MG63 (cell line): Measurements from ENCODE around the gene DMD. TPM values are rescaled to one million over a fixed set of nuclear protein-coding genes. Genes with fewer than 3 reads are reported as not detected.

ENCODE experiments used
- DNase-seq: peaks from one replicate; pipeline ENCODE4 v3.0.0-alpha.2; 2020
- H3K27me3 ChIP-seq: fragments of 250-450 bp; sonication (Bioruptor Pico); 2 replicates; pipeline ENCODE4 v1.5.1; 2020; ENCODE audit warnings: mild to moderate bottlenecking, moderate library complexity
- H3K36me3 ChIP-seq: fragments of 250-450 bp; sonication (Bioruptor Pico); 2 replicates; pipeline ENCODE4 v1.5.1; 2020; ENCODE audit warnings: mild to moderate bottlenecking, moderate library complexity
- H3K4me3 ChIP-seq: fragments of 250-450 bp; sonication (Bioruptor Pico); 2 replicates; pipeline ENCODE4 v1.5.1; 2020; ENCODE audit warnings: mild to moderate bottlenecking, moderate library complexity
- H3K9me3 ChIP-seq: fragments of 250-450 bp; sonication (Bioruptor Pico); 2 replicates; pipeline ENCODE4 v1.5.1; 2020; ENCODE audit warnings: mild to moderate bottlenecking, moderate library complexity
- total RNA-seq: library from RNA; depleted of rRNA; stranded (reverse); fragments of >200 nt; shearing (Covaris generic); gene quantifications from 2 replicates; pipeline ENCODE4 v1.2.3, GENCODE V29; 2014; ENCODE audit warnings: low replicate concordance

Gene DMD
- total RNA-seq, 1 experiment from 2014 or later, result 11.5 TPM

DNA sequence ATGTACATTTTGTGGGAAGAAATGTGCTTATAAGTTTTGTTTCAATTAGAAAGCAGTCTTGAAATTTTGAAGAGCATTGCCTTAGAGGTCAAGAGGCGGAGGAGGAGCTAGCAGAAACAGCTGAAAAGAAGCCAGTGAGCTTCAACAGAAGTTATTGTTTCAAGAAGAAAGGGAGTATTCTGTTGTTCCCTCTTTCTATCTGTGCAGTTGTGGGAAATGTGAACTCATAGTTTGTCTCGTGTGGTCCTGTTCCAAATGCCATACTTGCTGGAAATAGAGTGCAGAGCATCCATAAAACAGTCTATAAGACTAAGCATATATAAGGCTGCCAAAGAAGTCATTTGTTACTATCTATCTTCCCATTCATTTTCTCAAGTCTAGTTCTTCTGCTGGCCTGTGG, 1015.7 kb downstream of the DMD start:
- Histone ChIP-seq H3K27me3 (no peaks in the 10 kb centered on the region), H3K36me3 (no peaks in the 10 kb centered on the region), H3K9me3 (no peaks in the 10 kb centered on the region), H3K4me3 (no peak overlapping the region)
- DNase-seq, result no peak

DNA sequence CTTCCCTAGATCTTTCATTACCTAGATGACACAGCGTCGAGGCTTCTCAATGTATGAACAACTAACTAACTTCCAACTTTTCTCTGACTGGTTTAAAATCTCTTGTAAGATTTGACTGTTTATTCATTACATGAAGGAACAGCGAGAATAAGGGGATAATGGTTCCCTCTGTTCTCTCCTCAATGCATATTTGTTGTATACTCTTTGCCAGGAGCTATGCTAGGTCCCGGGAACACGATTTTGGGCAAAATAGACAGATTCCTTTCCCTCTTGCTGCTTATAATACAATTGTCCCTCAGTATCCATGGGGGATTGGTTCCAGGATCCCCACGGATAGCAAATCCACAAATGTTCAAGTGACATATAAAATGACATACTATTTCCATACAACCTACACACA, 1020.0 kb downstream of the DMD start:
- Histone ChIP-seq H3K9me3 (no peaks in the 10 kb centered on the region), H3K27me3 (no peaks in the 10 kb centered on the region), H3K4me3 (no peak overlapping the region), H3K36me3 (no peaks in the 10 kb centered on the region)
- DNase-seq, result no peak

DNA sequence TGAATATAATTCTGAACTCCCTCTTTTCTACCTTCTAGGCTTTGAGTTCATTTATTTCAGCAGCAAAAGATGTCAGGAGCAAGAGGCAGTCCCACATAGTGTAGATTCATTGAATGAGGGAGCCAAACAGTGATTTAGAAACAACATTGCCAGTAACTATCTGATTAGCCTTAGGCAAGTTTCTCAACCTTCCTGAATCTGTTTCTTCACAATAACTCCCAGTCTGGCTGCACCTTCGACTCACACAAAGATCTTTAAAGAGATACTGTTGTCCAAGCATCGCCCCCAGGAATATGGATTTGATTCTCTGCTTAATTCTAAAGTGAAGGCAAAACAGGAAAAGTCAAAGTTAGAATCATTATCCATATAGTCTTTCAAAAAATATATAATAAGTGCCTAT, 1026.2 kb downstream of the DMD start:
- Histone ChIP-seq H3K27me3 (no peaks in the 10 kb centered on the region), H3K36me3 (no peaks in the 10 kb centered on the region), H3K9me3 (no peaks in the 10 kb centered on the region), H3K4me3 (no peak overlapping the region)
- no peak for DNase-seq

DNA sequence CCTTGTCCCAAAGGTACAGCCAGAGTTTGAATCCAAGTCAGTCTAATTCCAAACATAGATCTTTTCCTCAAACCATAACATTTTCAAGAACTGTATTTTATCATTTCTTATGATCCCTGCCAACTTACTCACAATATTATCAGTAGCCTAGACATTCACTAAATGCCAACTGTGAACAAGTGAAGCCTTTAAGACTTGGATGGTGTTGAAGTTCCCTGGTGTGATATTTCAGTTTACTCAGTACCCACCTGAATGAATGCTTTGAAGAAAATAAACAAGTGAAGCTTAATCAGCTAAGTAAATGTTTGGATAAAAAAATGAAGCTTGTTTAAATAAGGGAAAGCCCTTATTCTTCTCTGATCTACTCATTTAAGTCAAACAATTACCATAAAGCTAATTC, 1028.3 kb downstream of the DMD start:
- H3K4me3 ChIP-seq, result no peak overlapping the region
- H3K9me3 ChIP-seq, result no peaks in the 10 kb centered on the region
- H3K36me3 ChIP-seq, result no peaks in the 10 kb centered on the region
- no peak for DNase-seq
- no peaks in the 10 kb centered on the region for H3K27me3 ChIP-seq

DNA sequence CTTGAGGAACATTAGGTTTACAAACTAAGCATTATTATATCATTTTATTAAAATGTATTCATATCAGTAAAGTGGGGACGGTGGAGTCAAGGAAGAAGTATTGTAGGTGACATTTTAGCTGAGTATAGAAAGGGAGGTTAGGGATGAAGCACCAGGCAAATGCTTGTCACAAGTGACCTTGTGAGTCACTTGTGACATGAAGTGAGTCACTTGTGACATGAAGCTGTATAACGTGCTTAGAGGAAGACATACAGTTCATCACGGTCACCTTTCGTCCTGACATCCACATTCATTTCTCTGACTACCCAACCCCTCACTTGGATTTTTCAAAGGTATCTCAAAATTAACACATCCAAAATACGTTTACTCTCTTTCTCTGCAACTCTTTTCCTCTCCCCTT, 1034.8 kb downstream of the DMD start:
- DNase-seq, result no peak
- H3K4me3 ChIP-seq, result no peak overlapping the region
- no peaks in the 10 kb centered on the region for H3K27me3 ChIP-seq
- H3K9me3 ChIP-seq, result no peaks in the 10 kb centered on the region
- H3K36me3 ChIP-seq, result no peaks in the 10 kb centered on the region

DNA sequence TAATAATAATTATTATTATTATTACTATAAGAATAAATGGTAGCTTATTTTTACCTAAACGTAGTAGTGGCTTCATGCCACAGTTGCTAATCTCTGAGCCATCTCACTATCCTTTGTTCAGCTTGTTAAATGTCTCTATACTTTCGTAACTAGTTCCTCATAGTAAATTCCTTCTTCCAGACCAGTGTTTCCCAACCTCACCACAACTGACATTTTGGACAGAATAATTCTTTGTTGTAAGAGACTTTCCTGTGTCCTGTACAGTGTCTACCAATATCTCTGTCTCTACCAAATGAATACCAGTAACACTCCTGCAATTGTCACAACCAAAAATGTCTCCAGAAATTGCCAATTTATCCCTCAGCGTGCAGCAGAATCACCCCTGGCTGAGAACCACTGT, 1040.9 kb downstream of the DMD start:
- H3K4me3 ChIP-seq, result no peak overlapping the region
- H3K9me3 ChIP-seq, result no peaks in the 10 kb centered on the region
- no peaks in the 10 kb centered on the region for H3K27me3 ChIP-seq
- no peaks in the 10 kb centered on the region for H3K36me3 ChIP-seq
- DNase-seq, result no peak

DNA sequence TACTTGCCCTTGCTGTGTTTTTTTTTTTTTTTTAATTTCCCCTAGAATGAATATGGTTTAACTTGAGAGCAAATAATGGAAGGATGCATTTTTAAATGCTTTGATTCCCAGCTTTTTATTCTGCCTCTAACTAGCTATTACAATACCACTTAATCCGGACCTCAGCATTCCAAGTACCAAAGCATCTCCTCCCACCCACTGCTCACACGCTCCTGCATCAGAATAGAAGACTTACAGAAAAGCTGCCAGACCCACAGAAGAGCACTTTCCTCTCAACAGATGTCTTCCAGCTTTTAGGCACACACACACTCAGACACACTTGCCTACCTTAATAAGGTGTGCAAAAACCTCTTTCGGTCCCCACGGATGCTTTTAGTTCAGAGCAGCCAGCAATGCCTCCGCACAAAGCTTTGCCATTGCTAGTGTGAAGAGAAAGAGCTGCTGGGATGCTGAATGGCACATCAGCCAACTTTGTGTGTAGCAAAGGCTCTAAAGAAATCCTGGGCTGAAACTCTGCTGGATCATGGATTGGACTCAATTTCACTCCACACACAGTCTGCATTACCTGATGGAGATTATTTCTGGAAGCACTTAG, 1056.2 kb downstream of the DMD start:
- no peak overlapping the region for H3K4me3 ChIP-seq
- H3K9me3 ChIP-seq, result no peaks in the 10 kb centered on the region
- no peak for DNase-seq
- H3K36me3 ChIP-seq, result no peaks in the 10 kb centered on the region
- H3K27me3 ChIP-seq, result no peaks in the 10 kb centered on the region

DNA sequence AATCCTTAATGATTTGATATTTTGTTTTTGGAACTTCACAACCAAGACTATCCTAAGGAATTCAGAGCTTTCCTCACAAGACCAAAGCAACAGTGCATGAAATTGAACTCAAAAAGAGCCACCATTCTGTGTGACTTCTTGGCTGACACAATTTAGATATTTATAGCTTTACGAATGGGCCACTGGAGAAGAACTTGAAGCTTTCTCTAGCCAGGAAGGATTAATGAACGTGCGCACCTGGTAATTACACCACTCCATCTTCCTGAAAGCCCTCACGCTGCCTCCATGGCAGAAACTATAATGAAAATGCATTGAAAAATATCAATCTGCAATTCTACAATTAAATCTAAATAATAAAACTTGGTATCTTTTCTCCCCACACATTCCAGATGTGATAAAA, 1057.8 kb downstream of the DMD start:
- DNase-seq, result no peak
- Histone ChIP-seq H3K36me3 (no peaks in the 10 kb centered on the region), H3K9me3 (no peaks in the 10 kb centered on the region), H3K27me3 (no peaks in the 10 kb centered on the region), H3K4me3 (no peak overlapping the region)

DNA sequence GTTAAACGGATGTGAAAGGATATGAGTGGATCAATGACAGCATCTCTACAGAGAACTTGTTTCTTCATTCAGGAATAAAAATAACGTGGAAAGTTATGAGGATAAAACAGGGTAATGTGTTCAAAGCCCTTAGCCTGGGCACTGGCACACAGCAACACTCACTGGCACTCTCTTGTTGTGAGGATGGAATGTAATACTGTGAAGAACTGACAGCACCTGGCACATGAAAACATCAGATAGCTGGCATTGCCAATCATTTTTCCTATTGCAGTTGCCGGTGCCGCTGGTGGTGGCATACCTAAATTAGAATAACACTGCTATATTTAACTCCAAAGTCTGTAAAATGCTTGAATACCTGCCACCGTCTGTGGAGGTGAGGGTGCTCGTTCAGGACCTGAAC, 1061.2 kb downstream of the DMD start:
- no peak for DNase-seq
- Histone ChIP-seq H3K27me3 (no peaks in the 10 kb centered on the region), H3K9me3 (no peaks in the 10 kb centered on the region), H3K4me3 (no peak overlapping the region), H3K36me3 (no peaks in the 10 kb centered on the region)

DNA sequence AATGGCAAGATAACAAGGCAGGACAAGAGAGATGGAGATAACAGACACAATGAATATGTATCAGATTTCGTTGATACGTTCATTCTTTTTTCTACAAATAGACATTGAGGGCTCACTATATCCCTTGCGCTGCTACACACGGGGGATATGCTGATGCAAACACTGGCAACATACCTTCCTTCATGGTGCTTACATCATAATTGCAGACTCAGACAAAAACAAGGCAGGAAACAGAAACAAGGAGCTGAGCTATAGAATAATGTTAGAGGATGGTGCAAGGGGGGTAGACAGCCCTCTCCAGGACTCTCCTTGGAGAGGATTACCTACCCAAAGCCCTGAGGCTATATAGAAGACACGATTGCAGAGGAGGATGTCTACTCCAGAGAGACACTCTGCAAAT, 1069.5 kb downstream of the DMD start:
- no peaks in the 10 kb centered on the region for H3K27me3 ChIP-seq
- H3K9me3 ChIP-seq, result no peaks in the 10 kb centered on the region
- H3K36me3 ChIP-seq, result no peaks in the 10 kb centered on the region
- DNase-seq, result no peak
- H3K4me3 ChIP-seq, result no peak overlapping the region

DNA sequence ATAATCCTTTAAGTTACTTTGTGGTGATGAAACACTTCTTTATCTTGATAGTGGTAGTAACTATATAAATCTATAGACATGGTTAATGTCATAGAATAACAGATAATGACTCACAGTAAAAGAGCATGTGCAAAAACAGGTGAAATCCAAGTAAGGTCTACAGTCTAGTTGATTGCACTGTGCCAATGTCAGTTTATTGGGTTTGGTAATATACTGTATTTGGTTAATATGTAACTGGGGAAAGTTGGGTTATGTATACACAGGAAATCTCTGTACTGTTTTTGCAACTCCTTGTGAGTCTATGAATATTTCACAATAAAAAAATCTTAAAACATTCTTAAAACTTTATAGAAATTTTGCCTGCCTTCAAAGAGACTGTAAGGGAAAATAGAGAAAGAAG, 1071.9 kb downstream of the DMD start:
- DNase-seq, result no peak
- H3K4me3 ChIP-seq, result no peak overlapping the region
- H3K27me3 ChIP-seq, result no peaks in the 10 kb centered on the region
- no peaks in the 10 kb centered on the region for H3K9me3 ChIP-seq
- no peaks in the 10 kb centered on the region for H3K36me3 ChIP-seq

DNA sequence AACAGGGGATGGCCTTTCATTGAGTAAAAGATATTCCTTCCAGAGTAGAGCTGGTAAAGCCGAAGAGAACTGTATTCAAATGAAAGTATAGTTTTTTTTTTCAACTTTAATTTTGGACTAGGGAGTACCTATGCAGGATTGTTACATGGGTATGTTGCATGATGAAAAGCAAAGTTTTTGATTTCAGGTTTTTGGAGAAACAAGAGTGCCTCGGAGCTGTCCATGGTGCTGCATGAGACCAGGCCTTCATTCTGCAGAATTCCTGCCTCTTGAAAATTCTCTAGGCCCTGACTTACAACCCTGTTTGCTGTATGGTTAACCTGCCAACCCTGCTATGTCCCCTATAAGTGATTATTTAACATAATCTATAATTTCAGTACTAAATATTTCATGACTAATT, 1073.8 kb downstream of the DMD start:
- Histone ChIP-seq H3K27me3 (no peaks in the 10 kb centered on the region), H3K9me3 (no peaks in the 10 kb centered on the region), H3K4me3 (no peak overlapping the region), H3K36me3 (no peaks in the 10 kb centered on the region)
- peak; percentile 14 for DNase-seq

DNA sequence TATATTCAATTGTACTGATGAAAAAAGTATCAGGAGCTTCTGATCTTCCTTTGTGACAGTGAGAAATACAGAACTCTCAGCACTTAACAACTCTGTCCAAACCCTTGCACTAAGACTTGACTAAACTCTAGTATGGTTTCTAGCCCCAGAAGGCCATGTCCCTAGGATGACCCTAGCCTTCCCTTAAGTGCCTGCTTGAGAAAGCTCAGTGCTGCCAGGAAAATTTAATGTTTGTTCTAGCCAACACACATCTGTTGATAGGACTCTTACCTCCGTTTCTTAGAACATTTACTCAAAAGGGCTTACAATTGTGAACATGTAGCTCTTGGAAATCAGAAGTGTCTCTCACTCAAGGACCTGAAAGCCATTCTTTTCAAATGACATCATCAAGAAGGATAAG, 1084.4 kb downstream of the DMD start:
- Histone ChIP-seq H3K27me3 (no peaks in the 10 kb centered on the region), H3K36me3 (no peaks in the 10 kb centered on the region), H3K9me3 (no peaks in the 10 kb centered on the region), H3K4me3 (no peak overlapping the region)
- DNase-seq, result no peak

DNA sequence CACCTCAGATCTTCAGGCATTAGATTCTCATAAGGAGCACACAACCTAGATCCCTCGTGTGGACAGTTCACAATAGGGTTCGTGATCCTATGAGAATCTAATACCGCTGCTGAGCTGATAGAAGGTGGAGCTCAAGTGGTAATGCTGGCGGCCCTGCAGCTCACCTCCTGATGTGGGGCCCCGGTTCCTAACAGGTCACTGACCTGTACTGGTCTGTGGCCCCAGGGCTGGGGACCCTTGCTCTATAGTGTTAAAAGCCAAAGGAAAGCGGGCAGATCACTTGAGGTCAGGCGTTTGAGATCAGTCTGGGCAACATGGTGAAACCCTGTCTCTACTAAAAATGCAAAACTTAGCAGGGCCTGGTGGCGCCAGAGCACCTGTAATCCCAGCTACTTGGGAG, 1092.5 kb downstream of the DMD start:
- H3K27me3 ChIP-seq, result no peaks in the 10 kb centered on the region
- no peaks in the 10 kb centered on the region for H3K9me3 ChIP-seq
- H3K36me3 ChIP-seq, result no peaks in the 10 kb centered on the region
- no peak for DNase-seq
- H3K4me3 ChIP-seq, result no peak overlapping the region

DNA sequence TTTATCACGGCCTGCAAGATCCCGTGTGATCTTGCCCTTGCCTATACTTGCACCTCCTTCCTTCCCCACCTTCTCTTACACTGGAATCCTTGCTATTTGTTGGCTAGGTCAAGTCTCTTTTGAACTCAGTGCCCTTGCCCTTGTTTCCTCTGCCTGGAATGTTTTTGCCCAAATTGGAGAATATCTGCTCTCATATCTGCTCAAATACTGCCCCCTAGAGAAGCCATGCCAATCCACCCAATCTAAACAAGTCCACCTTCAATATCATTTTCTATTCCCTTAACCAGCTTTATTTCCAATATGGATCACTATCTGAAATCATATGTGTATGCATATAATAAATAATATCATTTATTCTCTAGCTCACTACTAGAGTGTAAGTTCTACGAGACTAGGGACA, 1095.3 kb downstream of the DMD start:
- H3K4me3 ChIP-seq, result no peak overlapping the region
- H3K9me3 ChIP-seq, result no peaks in the 10 kb centered on the region
- DNase-seq, result no peak
- no peaks in the 10 kb centered on the region for H3K27me3 ChIP-seq
- no peaks in the 10 kb centered on the region for H3K36me3 ChIP-seq

DNA sequence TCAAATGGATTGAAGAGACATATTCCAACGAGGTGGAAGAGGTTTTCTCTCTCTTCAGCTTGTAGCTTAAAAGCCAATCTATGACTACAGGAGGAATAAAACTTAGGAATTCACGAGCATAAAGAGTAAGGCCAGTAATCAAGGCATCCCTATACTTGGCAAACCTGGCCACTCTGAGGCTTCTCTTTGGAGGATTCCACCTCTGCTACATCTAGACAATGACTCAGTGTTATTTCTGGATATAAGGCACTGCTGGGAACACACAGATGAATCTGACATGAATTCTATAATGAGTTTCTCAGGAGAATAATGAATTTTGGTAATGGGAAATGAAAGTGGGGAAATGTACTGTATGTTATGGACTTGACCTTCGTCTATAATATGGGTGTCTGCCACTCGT, 1123.7 kb downstream of the DMD start:
- Histone ChIP-seq H3K4me3 (no peak overlapping the region), H3K9me3 (no peaks in the 10 kb centered on the region), H3K27me3 (no peaks in the 10 kb centered on the region), H3K36me3 (no peaks in the 10 kb centered on the region)
- DNase-seq, result no peak

DNA sequence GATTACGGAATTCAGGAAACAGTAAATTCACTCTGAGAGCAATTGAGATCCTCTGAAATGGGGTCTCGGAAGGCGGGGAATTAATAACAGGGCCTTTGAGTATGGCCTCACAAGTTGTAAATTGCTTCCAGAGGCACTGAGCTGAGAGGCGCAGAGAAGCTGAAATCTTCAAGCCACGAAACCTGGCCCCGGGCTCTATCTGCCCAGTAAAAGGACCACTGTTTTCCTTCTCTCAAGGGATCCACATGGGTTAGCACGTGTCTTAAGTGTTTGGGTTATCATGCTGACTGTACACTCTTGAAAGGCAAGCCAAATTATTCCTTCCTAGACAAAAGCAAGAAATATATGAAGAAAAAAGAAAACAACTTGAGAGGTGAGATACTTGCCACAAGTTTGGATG, 1126.6 kb downstream of the DMD start:
- H3K9me3 ChIP-seq, result no peaks in the 10 kb centered on the region
- no peaks in the 10 kb centered on the region for H3K36me3 ChIP-seq
- no peak overlapping the region for H3K4me3 ChIP-seq
- DNase-seq, result no peak
- H3K27me3 ChIP-seq, result no peaks in the 10 kb centered on the region

DNA sequence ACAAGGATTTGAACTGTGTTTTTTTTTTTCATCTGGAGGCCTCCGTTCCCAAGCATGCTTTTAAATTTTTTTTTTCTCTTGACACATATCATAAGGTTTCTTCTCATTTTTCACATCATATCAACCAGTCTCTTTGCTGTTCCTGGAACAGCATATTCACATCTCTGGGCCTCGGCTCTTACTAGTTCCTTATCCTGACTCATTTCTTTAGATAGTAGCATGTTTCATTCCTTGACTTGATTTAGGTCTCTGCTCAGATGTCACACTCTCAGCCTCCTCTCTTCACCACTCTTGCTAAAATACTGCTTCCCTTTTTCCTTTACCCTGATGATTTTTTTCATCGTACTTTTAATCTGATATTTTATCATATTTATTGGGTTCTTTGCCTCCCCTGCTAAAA, 1163.1 kb downstream of the DMD start:
- Histone ChIP-seq H3K27me3 (no peaks in the 10 kb centered on the region), H3K9me3 (no peaks in the 10 kb centered on the region), H3K36me3 (no peaks in the 10 kb centered on the region), H3K4me3 (no peak overlapping the region)
- DNase-seq, result no peak

DNA sequence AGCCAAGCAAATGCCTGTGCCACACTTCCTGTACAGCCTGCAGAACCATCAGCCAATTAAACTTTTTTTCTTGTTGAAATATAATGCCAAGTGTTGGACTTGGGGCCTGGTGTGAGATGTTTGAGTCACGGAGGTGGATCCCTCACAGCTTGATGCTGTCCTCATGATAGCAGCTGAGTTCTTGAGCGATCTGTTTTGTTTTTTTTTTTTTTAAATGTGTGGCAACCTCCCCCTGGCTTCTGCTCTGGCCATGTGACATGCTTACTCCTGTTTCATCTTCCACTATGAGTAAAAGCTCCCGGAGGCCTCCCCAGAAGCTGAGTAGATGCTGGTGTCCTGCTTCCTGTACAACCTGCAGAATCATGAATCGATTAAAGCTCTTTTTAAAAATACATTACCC, 1166.2 kb downstream of the DMD start:
- no peaks in the 10 kb centered on the region for H3K9me3 ChIP-seq
- no peaks in the 10 kb centered on the region for H3K36me3 ChIP-seq
- H3K27me3 ChIP-seq, result no peaks in the 10 kb centered on the region
- DNase-seq, result no peak
- no peak overlapping the region for H3K4me3 ChIP-seq
